ENCODE data around the gene SP100.
"Not testable (repeated sequence)": the region's sequence is repeated elsewhere in the genome, so short reads cannot be mapped to it uniquely, and the experiment has no call there.

SP100 gene

GRCh38 chr2:230416061-230416721 is at the start of gene SP100:
Gene SP100 (plus strand): TSS chr2:230416201. CDS start chr2:230416297, 96 bp downstream.
- peak within 1 kb of the TSS; percentile 72 for H3K4me3 ChIP-seq (ENCODE audit: low read depth, low read length)
- DNase-seq (ENCODE audit: low read depth): peak; percentile 88
- TF ChIP-seq, protein P1, sequence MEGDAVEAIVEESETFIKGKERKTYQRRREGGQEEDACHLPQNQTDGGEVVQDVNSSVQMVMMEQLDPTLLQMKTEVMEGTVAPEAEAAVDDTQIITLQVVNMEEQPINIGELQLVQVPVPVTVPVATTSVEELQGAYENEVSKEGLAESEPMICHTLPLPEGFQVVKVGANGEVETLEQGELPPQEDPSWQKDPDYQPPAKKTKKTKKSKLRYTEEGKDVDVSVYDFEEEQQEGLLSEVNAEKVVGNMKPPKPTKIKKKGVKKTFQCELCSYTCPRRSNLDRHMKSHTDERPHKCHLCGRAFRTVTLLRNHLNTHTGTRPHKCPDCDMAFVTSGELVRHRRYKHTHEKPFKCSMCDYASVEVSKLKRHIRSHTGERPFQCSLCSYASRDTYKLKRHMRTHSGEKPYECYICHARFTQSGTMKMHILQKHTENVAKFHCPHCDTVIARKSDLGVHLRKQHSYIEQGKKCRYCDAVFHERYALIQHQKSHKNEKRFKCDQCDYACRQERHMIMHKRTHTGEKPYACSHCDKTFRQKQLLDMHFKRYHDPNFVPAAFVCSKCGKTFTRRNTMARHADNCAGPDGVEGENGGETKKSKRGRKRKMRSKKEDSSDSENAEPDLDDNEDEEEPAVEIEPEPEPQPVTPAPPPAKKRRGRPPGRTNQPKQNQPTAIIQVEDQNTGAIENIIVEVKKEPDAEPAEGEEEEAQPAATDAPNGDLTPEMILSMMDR (conservative IDR thresholded peaks at IDR 0.05; ENCODE audit: low read depth, low read length): no peak

DNA sequence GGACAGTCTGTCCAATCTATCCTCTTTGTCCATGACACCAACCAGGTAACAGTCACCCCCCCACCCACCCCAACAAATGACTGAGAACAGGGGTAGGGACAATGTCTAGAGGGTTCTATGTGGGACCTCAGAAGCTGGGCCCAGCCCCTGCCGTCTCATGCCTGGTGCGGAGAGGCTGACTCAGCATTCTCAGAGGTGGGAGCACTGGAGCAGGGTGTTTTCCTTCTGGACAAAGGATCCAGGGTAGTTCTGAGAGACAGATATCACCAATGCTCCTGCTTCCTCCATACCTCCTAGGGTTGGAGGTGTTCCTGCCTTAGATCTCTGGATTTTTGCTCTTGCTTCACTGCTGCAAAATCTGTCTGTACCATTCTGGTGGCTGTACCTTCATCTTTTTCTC is 33.9 kb upstream of the SP100 start:
- TF ChIP-seq, protein P1 (conservative IDR thresholded peaks at IDR 0.05; ENCODE audit: low read depth, low read length): no peak
- no peak for DNase-seq (ENCODE audit: low read depth)
- H3K4me3 ChIP-seq (ENCODE audit: low read depth, low read length): no peak overlapping the region

- H3K4me3 ChIP-seq (ENCODE audit: low read depth, low read length): no peak overlapping the region
- no peak for DNase-seq (ENCODE audit: low read depth)
- TF ChIP-seq, protein P1 (conservative IDR thresholded peaks at IDR 0.05; ENCODE audit: low read depth, low read length): no peak
Measured at GRCh38 chr2:230383453-230383852, 32.5 kb upstream of the SP100 start.

- TF ChIP-seq, protein P1 (conservative IDR thresholded peaks at IDR 0.05; ENCODE audit: low read depth, low read length): no peak
- no peak overlapping the region for H3K4me3 ChIP-seq (ENCODE audit: low read depth, low read length)
- DNase-seq (ENCODE audit: low read depth): no peak
Measured at GRCh38 chr2:230384986-230385385, 31.0 kb upstream of the SP100 start.

GRCh38 chr2:230394301-230394700 is 21.7 kb upstream of the SP100 start:
- no peak overlapping the region for H3K4me3 ChIP-seq (ENCODE audit: low read depth, low read length)
- DNase-seq (ENCODE audit: low read depth): no peak
- TF ChIP-seq, protein P1 (conservative IDR thresholded peaks at IDR 0.05; ENCODE audit: low read depth, low read length): no peak

DNA sequence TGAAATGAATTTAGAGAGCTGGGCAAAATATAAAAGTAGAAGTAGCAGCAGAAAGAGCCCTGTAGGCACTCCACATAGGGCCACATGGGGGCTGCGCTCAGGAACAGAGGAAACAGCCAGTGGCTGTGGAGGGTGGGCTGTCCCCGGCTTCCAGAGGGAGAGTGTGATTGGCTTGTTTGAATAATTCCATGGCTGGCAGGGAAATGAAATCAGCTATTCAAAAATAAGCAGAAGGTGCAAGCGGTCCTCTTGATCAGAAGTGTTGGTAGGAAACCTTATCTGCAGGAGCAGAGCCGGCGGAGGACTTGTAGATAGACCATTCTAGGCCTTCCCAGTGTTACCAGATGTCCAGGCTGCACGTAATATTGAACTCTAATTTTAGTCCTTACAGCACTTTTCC is 17.3 kb upstream of the SP100 start:
- H3K4me3 ChIP-seq (ENCODE audit: low read depth, low read length); DNase-seq (ENCODE audit: low read depth): not testable (repeated sequence)

DNA sequence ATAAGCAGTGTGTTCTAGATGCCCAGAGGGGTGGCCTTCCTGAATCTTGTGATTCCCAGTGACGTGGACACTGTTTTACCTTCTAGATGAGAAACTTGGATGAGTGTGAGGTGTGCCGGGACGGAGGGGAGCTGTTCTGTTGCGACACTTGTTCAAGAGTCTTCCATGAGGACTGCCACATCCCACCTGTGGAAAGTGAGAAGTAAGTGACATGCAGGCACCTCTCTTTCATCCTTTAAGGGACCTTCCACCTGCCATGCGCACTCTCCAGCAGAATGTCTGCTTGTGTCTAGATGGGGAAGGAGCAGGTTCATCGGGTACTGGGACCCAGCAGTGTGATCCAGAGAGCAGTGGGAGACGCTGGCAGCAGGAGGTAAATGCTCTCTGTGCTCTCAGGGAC is 16.0 kb upstream of the SP100 start:
- TF ChIP-seq, protein P1 (conservative IDR thresholded peaks at IDR 0.05; ENCODE audit: low read depth, low read length): no peak
- no peak for DNase-seq (ENCODE audit: low read depth)
- no peak overlapping the region for H3K4me3 ChIP-seq (ENCODE audit: low read depth, low read length)

Measured in choroid plexus epithelial cell (primary cell).